Activated CD8-positive, alpha-beta memory T cell treated with anti-CD3 and anti-CD28 coated beads, Interleukin-2, amount 50 U/mL, for 4 hours (primary cell): ENCODE measurements around the gene UBQLN2.
"Not testable (repeated sequence)": the region's sequence is repeated elsewhere in the genome, so short reads cannot be mapped to it uniquely, and the experiment has no call there.

Experiments used
- DNase-seq: peaks from one replicate; pipeline ENCODE4 v3.0.0-alpha.2; 2020

The UBQLN2 gene

DNA sequence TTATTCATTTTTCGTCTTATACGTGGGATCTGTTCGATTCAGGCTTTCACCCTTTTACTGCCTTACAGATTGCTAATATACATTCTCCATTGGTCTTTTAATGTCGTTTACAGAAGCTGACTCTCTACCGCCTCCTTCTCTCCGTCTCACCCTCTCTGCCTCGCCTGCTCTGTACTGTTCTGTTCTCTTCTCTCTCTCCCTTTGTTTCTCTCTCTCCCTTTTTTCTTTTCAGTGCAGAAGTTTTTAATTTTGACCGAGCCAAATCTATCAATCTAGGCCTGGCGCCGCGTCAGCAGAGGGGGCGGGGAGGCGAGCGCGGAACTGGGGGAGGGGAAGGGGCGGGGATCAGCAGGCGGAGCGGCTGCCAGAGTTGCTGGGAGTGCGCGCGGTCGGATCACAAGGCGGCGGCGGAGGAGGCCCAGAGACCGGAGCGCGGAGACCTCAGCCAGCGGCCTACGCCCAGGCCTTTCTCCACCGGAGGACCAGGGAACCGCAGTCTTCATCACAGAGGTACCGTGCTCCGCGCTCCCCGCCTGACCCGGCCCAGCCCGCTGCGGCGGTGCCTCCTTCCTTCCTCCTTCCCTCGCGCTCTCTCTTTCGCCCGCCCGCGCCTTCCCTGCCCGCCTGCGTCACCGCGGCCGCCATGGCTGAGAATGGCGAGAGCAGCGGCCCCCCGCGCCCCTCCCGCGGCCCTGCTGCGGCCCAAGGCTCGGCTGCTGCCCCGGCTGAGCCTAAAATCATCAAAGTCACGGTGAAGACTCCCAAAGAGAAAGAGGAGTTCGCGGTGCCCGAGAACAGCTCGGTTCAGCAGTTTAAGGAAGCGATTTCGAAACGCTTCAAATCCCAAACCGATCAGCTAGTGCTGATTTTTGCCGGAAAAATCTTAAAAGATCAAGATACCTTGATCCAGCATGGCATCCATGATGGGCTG, at the start of gene UBQLN2:
Gene UBQLN2 (plus strand): TSS at position 397 of the 931 bp plus-strand sequence. CDS start 247 bp downstream, at position 644.
- DNase-seq = peak; percentile 76

DNA sequence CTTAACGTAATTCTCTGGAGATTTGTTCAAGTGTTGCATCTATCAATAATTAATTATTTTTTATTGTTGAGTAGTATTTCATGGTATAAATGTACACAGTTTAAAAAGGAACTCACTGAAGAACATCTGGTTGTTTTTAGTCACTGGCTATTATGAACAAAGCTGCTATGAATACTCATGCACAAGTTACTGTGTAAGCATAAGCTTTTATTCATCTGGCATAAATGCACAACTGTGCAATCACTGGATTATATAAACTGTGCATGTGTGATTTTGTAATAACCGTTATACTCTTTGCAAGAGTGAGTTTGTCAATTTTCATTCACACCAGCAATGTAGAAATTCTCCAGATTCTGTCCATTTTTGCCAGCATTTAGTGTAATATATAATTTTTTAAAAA, 43.8 kb upstream of the UBQLN2 start:
- DNase-seq = no peak

- not testable (repeated sequence) for DNase-seq
These were observed 33.9 kb upstream of the UBQLN2 start for GRCh38 chrX:56529482-56530007.

GRCh38 chrX:56530011-56530410, 33.4 kb upstream of the UBQLN2 start:
- DNase-seq = no peak

DNA sequence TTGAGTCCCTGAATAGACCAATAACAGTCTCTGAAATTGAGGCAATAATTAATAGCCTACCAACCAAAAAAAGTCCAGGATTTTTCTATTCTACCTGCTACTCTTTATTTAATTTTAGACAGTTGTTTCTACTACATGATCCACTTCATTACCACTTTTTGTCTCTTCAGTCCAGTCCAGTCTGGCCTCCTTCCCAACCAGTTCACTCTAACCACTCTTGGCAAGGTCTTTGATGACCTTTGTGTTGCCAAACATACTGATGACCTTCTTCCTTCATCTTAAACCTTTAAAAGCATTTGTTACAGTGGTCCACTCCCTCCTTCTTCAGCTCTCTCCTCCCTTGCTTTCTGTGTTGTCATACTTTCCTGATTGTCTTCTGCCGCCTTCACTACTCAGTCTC, 12.8 kb upstream of the UBQLN2 start:
- no peak for DNase-seq

GRCh38 chrX:56554870-56555269, 8.6 kb upstream of the UBQLN2 start:
- DNase-seq = no peak

GRCh38 chrX:56557376-56557929, 6.0 kb upstream of the UBQLN2 start:
- DNase-seq = no peak

DNA sequence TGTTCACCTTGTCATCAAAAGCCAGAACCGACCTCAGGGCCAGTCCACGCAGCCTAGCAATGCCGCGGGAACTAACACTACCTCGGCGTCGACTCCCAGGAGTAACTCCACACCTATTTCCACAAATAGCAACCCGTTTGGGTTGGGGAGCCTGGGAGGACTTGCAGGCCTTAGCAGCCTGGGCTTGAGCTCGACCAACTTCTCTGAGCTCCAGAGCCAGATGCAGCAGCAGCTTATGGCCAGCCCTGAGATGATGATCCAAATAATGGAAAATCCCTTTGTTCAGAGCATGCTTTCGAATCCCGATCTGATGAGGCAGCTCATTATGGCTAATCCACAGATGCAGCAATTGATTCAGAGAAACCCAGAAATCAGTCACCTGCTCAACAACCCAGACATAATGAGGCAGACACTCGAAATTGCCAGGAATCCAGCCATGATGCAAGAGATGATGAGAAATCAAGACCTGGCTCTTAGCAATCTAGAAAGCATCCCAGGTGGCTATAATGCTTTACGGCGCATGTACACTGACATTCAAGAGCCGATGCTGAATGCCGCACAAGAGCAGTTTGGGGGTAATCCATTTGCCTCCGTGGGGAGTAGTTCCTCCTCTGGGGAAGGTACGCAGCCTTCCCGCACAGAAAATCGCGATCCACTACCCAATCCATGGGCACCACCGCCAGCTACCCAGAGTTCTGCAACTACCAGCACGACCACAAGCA, 898 bp downstream of the UBQLN2 start:
- DNase-seq = no peak

DNA sequence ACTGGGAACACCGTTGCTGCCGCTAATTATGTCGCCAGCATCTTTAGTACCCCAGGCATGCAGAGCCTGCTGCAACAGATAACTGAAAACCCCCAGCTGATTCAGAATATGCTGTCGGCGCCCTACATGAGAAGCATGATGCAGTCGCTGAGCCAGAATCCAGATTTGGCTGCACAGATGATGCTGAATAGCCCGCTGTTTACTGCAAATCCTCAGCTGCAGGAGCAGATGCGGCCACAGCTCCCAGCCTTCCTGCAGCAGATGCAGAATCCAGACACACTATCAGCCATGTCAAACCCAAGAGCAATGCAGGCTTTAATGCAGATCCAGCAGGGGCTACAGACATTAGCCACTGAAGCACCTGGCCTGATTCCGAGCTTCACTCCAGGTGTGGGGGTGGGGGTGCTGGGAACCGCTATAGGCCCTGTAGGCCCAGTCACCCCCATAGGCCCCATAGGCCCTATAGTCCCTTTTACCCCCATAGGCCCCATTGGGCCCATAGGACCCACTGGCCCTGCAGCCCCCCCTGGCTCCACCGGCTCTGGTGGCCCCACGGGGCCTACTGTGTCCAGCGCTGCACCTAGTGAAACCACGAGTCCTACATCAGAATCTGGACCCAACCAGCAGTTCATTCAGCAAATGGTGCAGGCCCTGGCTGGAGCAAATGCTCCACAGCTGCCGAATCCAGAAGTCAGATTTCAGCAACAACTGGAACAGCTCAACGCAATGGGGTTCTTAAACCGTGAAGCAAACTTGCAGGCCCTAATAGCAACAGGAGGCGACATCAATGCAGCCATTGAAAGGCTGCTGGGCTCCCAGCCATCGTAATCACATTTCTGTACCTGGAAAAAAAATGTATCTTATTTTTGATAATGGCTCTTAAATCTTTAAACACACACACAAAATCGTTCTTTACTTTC, 1.8 kb downstream of the UBQLN2 start:
- no peak for DNase-seq

DNA sequence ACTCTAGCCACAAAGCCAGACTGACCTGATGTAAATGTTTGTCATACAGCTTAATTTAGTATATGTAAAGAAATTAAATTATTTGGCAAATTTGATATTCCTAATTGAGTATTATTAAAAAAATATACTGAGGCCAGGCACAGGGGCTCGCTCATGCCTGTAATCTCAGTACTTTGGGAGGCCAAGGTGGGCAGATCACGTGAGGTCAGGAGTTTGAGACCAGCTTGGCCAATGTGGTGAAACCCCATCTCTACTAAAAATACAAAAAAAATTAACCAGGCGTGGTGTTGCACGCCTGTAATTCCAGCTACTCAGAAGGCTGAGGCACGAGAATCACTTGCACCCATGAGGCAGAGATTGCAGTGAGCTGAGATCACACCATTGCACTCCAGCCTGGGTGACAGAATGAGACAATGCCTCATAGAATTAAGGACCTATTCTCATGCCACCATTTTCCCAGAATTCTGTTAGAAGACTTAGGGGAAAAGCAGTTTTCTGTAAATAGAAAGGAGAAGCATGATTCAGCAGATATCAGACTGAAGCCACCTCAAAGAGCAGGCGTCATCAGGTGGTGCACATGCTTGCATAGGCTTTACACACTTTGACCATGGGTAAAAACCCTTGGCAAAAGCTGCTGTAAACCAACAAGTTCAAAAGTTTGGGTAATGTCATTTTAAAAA, 6.1 kb downstream of the UBQLN2 start:
- DNase-seq = no peak

- no peak for DNase-seq
These were observed 9.5 kb downstream of the UBQLN2 start for GRCh38 chrX:56572975-56573374.

- DNase-seq = no peak
These were observed 11.4 kb downstream of the UBQLN2 start for GRCh38 chrX:56574861-56575260.

DNA sequence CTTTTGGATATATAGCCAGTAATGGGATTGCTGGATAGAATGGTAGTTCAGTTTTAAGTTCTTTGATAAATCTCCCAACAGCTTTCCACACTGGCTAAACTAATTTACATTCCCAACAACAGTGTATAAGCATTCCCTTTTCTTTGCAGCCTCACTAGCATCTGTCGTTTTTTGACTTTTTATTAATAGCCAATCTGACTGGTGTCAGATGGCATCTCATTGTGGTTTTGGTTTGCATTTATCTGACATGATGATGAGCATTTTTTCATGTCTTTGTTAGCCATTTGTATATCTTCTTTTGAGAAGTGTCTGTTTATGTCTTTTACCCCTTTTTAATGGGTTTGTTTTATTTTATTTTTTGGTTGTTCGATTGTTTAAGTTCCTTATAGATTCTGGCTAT, 13.3 kb downstream of the UBQLN2 start:
- DNase-seq = no peak

DNA sequence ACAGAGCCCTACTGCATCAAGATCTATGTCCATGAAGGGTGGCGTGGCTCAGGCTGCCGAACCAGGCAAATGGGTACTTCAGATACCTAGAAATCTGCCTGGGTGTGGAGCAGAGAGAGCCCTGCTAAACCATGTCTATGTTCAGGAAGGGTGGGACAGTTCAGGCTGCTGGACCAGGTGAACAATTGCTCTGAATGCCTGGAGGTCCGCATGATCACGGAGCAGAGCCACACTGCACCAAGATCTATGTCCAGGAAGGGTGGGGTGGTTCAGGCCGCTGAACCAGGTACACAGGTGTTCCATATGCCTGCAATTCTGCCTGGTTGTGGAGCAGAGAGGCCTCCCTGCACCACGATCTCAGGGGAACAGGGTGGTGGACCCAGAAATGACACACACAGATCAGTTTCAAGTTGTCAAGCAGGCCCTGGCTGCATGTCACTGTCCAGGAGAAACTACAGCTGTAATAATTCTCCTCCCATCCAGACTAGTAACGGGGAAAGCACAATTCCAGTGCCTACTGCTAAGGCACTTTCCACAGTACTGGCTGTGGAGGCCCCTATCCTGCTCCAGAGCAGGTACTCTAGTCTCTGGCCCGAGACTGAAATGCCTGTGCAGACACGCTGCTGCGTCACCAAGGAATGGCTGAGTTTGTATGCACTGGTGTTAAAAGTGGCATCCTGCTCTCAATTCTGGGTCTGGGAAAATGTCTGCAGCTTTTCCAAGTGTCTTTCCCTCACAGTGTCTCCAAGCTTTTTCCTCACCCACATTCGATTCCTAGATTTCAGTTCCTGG, 25.2 kb downstream of the UBQLN2 start:
- DNase-seq = no peak

GRCh38 chrX:56591830-56592229, 28.4 kb downstream of the UBQLN2 start:
- not testable (repeated sequence) for DNase-seq

DNA sequence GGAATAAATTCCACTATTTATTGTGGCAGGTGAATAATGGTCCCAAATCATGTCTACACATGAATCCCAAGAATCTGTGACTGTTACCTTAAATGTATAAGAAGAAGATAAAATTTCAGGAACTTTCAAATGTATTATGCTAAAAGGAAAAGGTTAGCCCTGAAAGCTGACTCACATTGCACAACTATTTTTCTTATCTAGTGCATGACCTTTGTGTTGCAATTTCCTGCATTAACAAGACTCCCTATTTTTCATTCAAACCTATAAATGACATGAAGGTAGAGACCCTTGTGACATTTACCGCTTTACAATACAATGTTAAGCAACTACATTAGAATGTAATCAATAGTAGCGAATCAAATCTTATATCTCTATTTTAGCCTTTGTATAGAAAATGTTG, 36.7 kb downstream of the UBQLN2 start:
- no peak for DNase-seq

- no peak for DNase-seq
These were observed 37.6 kb downstream of the UBQLN2 start for GRCh38 chrX:56600987-56601386.

- DNase-seq = no peak
These were observed 51.9 kb downstream of the UBQLN2 start for GRCh38 chrX:56615282-56615681.
